Sigmoid colon (tissue), 7 donors: ENCODE results near the gene VAT1L. TPM values are rescaled to one million over a fixed set of nuclear protein-coding genes. Genes with fewer than 3 reads are reported as not detected.

Source experiments
- DNase-seq: peaks from one replicate; pipeline ENCODE4 v3.0.0-alpha.2; 2019
- H3K27ac ChIP-seq, 4 donors: fragments of 200-600 bp; sonication (generic); one replicate each; pipeline ENCODE4 v1.5.1; 2016 to 2019; ENCODE audit warnings: mild to moderate bottlenecking in 1 of 4
- H3K27me3 ChIP-seq, 3 donors: fragments of 200-600 bp; sonication (generic); one replicate each; pipeline ENCODE4 v1.5.1; 2019; ENCODE audit warnings: mild to moderate bottlenecking in 1 of 3
- H3K36me3 ChIP-seq, 4 donors: fragments of 200-600 bp; sonication (generic); one replicate each; pipeline ENCODE4 v1.5.1; 2016 to 2019
- H3K4me1 ChIP-seq, 4 donors: fragments of 200-600 bp; sonication (generic); one replicate each; pipeline ENCODE4 v1.5.1; 2017 to 2019
- H3K4me3 ChIP-seq, 4 donors: fragments of 200-600 bp; sonication (generic); one replicate each; pipeline ENCODE4 v1.5.1; 2017 to 2019; ENCODE audit warnings: mild to moderate bottlenecking in 2 of 4, moderate library complexity in 1 of 4
- H3K9me3 ChIP-seq, 4 donors: fragments of 200-600 bp in 3 of 4; sonication (generic) in 3 of 4; one replicate each; pipeline versions ENCODE4 v1.5.1 to v1.6.1; 2013 to 2019
- EP300 ChIP-seq, 4 donors: sonication (generic); formaldehyde crosslinking; IDR thresholded peaks; one replicate each; pipeline ENCODE4 v1.6.1; 2017; ENCODE audit warnings: antibody characterized with exemption in 4 of 4
- POLR2A ChIP-seq, 2 donors: fragments of 450-650 bp; IDR thresholded peaks; one replicate each; pipeline ENCODE4 v1.6.1; 2016; ENCODE audit warnings: antibody characterized with exemption in 2 of 2, mild to moderate bottlenecking in 2 of 2, moderate library complexity in 2 of 2
- POLR2AphosphoS5 ChIP-seq, 4 donors: sonication (generic); formaldehyde crosslinking; IDR thresholded peaks; one replicate each; pipeline ENCODE4 v1.6.1; 2017; ENCODE audit warnings: antibody characterized with exemption in 4 of 4
- WGBS, 2 donors: extraction: QIAGEN DNeasy Blood & Tissue Kit; methylation state at CpG; one replicate each; pipeline ENCODE4 v1.1.7; 2013; 5-methylcytosine and 5-hydroxymethylcytosine counted together
- intact Hi-C: fragments of 100-400 bp; cut with DNase I; formaldehyde crosslinking; loops from one replicate; pipeline ENCODE4 v1.15.1; 2023
- polyA plus RNA-seq, 3 donors: library from polyadenylated mRNA; stranded (reverse); fragments of 200-250 nt; gene quantifications; one replicate each; pipeline ENCODE4 v1.2.3, GENCODE V29; 2013
- total RNA-seq, 4 donors: library from RNA; depleted of rRNA; stranded (reverse); fragments of >200 nt; gene quantifications; one replicate each; pipeline ENCODE4 v1.1.0, GENCODE V29; 2016
- TF ChIP-seq, protein P1 (sequence below), 4 experiments: fragments of 450-650 bp in 3 of 4; fragments of 200-600 bp in 1 of 4; IDR thresholded peaks; one replicate each; pipeline ENCODE4 v1.5.1; 2016 to 2019; ENCODE audit warnings: antibody characterized with exemption in 4 of 4, mild to moderate bottlenecking in 3 of 4, moderate library complexity in 2 of 4
- donor health status: healthy with polysubstance abuse.
- donor health status: Bipolar disorder and iron deficiency.
- donor health status: healthy.

Gene VAT1L
- total and polyA plus RNA-seq, 7 donors: 0.60 to 6.4 (median 4.5) TPM

DNA sequence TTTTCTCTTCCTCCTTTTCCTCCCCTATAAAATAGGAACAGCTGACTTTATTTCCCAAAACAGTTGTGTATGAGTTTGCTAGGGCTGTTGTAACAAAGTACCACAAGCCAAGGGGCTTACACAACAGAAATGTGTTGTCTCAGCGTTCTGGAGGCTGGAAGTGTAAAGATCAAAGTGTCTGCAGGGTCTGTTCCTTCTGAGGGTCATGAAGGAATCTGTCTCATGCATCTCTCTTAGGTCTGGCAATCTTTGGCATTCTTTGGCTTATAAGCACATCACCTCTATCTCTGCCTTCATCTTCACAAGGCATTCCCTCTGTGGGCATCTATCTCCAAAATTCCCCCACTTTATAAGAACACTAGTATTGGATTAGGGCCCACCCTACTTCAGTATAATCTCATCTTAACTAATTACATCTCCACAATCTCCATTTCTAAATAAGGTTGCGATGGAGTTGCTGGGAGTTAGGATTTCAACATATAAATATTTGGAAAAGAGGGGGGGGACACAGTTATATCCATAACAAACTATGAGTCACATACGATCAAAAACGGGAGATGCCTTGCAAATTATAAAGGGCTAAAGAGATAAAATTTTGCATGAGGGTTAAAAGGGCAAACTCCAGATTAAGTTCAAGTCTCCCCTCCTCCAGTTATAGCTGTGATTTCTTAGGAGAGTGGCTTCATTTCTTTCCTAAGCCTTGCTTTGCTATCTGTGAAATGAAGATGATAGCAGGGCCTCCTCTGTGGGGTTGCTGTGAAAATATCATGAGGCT lies 109.7 kb downstream of the VAT1L start:
- Histone ChIP-seq H3K9me3 (no peaks in the 10 kb centered on the region), H3K4me3 (no peak overlapping the region), H3K27me3 (no peaks in the 10 kb centered on the region), H3K4me1 (no peaks in the 10 kb centered on the region), H3K36me3 (no peaks in the 10 kb centered on the region), H3K27ac (no peak overlapping the region)
- TF ChIP-seq POLR2AphosphoS5 (IDR thresholded peaks at IDR 0.05) (no peak), POLR2A (IDR thresholded peaks at IDR 0.05) (no peak), EP300 (IDR thresholded peaks at IDR 0.05) (no peak)
- TF ChIP-seq, protein P1, sequence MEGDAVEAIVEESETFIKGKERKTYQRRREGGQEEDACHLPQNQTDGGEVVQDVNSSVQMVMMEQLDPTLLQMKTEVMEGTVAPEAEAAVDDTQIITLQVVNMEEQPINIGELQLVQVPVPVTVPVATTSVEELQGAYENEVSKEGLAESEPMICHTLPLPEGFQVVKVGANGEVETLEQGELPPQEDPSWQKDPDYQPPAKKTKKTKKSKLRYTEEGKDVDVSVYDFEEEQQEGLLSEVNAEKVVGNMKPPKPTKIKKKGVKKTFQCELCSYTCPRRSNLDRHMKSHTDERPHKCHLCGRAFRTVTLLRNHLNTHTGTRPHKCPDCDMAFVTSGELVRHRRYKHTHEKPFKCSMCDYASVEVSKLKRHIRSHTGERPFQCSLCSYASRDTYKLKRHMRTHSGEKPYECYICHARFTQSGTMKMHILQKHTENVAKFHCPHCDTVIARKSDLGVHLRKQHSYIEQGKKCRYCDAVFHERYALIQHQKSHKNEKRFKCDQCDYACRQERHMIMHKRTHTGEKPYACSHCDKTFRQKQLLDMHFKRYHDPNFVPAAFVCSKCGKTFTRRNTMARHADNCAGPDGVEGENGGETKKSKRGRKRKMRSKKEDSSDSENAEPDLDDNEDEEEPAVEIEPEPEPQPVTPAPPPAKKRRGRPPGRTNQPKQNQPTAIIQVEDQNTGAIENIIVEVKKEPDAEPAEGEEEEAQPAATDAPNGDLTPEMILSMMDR (IDR thresholded peaks at IDR 0.05): no peak
- DNase-seq: no peak
- intact Hi-C loops: no loop called here
- 33 to 65% methylated on average over 4 of the region's 4 CpGs for WGBS, 2 donors

- H3K4me1 ChIP-seq: no peaks in the 10 kb centered on the region
- H3K9me3 ChIP-seq: no peaks in the 10 kb centered on the region
- 35 to 55% methylated on average over 2 of the region's 2 CpGs for WGBS, 2 donors
- intact Hi-C loops: no loop called here
- TF ChIP-seq, protein P1 (IDR thresholded peaks at IDR 0.05): no peak
- no peak for TF ChIP-seq POLR2A (IDR thresholded peaks at IDR 0.05)
- no peak for TF ChIP-seq POLR2AphosphoS5 (IDR thresholded peaks at IDR 0.05)
- TF ChIP-seq EP300 (IDR thresholded peaks at IDR 0.05): no peak
- no peak overlapping the region for H3K4me3 ChIP-seq
- no peak for DNase-seq
- no peaks in the 10 kb centered on the region for H3K36me3 ChIP-seq
- no peak overlapping the region for H3K27ac ChIP-seq
- H3K27me3 ChIP-seq: no peaks in the 10 kb centered on the region
Measured at GRCh38 chr16:77898671-77899211, 110.4 kb downstream of the VAT1L start.

DNA sequence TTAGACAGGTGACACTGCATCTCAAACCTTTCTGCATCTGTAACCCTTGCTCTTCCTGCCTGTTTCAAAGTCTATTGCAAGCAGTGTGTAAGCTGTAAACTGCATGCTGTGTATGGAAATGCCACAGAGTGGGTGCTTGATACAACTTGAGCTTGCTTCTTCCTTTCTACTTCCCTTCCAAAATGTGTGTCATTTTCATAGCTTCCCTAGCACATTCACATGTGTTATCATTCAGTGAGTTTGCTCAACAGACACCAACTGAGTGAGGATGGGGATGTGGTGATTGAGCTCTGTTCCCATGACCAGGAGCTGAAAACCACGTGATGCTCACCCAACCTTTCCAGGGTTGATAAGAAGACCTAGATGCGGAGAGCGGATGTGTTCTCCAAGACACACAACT lies 111.1 kb downstream of the VAT1L start:
- Histone ChIP-seq H3K4me3 (no peak overlapping the region), H3K9me3 (no peaks in the 10 kb centered on the region), H3K27ac (no peak overlapping the region), H3K27me3 (no peaks in the 10 kb centered on the region), H3K4me1 (no peaks in the 10 kb centered on the region), H3K36me3 (no peaks in the 10 kb centered on the region)
- 72 to 84% methylated on average over 3 of the region's 3 CpGs for WGBS, 2 donors
- no peak for TF ChIP-seq EP300 (IDR thresholded peaks at IDR 0.05)
- no peak for TF ChIP-seq POLR2A (IDR thresholded peaks at IDR 0.05)
- no peak for TF ChIP-seq POLR2AphosphoS5 (IDR thresholded peaks at IDR 0.05)
- TF ChIP-seq, protein P1 (IDR thresholded peaks at IDR 0.05): no peak
- DNase-seq: no peak
- intact Hi-C loops: no loop called here

- no peaks in the 10 kb centered on the region for H3K4me1 ChIP-seq
- H3K27me3 ChIP-seq: no peaks in the 10 kb centered on the region
- TF ChIP-seq POLR2AphosphoS5 (IDR thresholded peaks at IDR 0.05) (no peak), EP300 (IDR thresholded peaks at IDR 0.05) (no peak), POLR2A (IDR thresholded peaks at IDR 0.05) (no peak)
- TF ChIP-seq, protein P1 (IDR thresholded peaks at IDR 0.05): no peak
- no peak overlapping the region for H3K4me3 ChIP-seq
- no peaks in the 10 kb centered on the region for H3K36me3 ChIP-seq
- no peaks in the 10 kb centered on the region for H3K9me3 ChIP-seq
- H3K27ac ChIP-seq: no peak overlapping the region
- intact Hi-C loops: no loop called here
- no peak for DNase-seq
- WGBS, 2 donors: 48 to 73% methylated on average over 7 of the region's 7 CpGs
Measured at GRCh38 chr16:77905374-77905920, 117.1 kb downstream of the VAT1L start.
